Caco-2 (cell line): ENCODE results near the gene SLC1A1. TPM values are rescaled to one million over a fixed set of nuclear protein-coding genes. Genes with fewer than 3 reads are reported as not detected.

ENCODE experiments used
- BruUV-seq: library from RNA; stranded (reverse); fragments of 400-500 nt; replicated peaks from 2 replicates; lab custom pipeline; 2021; lab: Mats Ljungman, UMichigan
- CTCF ChIA-PET: fragments of 300-600 bp; sonication (Branson Sonifier 250); formaldehyde crosslinking; loops from one replicate; lab custom pipeline; 2022; ENCODE audit warnings: antibody characterized with exemption; lab: Charles Lee
- POLR2A ChIA-PET: fragments of 300-600 bp; sonication (Branson Sonifier 250); formaldehyde crosslinking; loops from one replicate; lab custom pipeline; 2022; ENCODE audit warnings: antibody characterized with exemption; lab: Charles Lee
- DNase-seq, 2 experiments: peaks; one replicate each; pipeline versions ENCODE4 v3.0.0 to v3.0.0-alpha.2; 2020 to 2022
- H3K27me3 ChIP-seq: replicated peaks from 2 replicates; pipeline ENCODE4 v1.6.0; 2011; ENCODE audit warnings: low read length; ENCODE audit not compliant: control insufficient read depth, insufficient read depth
- H3K36me3 ChIP-seq: 2 replicates; pipeline ENCODE4 v1.5.1; 2011; ENCODE audit warnings: low read length; ENCODE audit not compliant: control insufficient read depth, insufficient read depth
- H3K4me1 ChIP-seq: fragments of 250-450 bp; sonication (Bioruptor Pico); 2 replicates; pipeline ENCODE4 v1.5.1; 2020; ENCODE audit warnings: mild to moderate bottlenecking
- H3K4me3 ChIP-seq: 2 replicates; pipeline ENCODE4 v1.5.1; 2011; ENCODE audit warnings: low read depth, mild to moderate bottlenecking, control low read depth, low read length
- H3K9me3 ChIP-seq: fragments of 250-450 bp; sonication (Bioruptor Pico); 2 replicates; pipeline ENCODE4 v1.5.1; 2020; ENCODE audit warnings: mild to moderate bottlenecking, moderate library complexity
- H3K27ac Mint-ChIP-seq: one replicate; pipeline ENCODE4 v1.8.0; 2022; ENCODE audit warnings: mixed read lengths; ENCODE audit not compliant: unreplicated experiment
- H3K27me3 Mint-ChIP-seq: one replicate; pipeline ENCODE4 v1.8.0; 2022; ENCODE audit warnings: mixed read lengths; ENCODE audit not compliant: insufficient read depth, unreplicated experiment
- H3K36me3 Mint-ChIP-seq: one replicate; pipeline ENCODE4 v1.8.0; 2022; ENCODE audit warnings: mild to moderate bottlenecking, mixed read lengths; ENCODE audit not compliant: insufficient read depth, unreplicated experiment
- H3K4me1 Mint-ChIP-seq: one replicate; pipeline ENCODE4 v1.8.0; 2022; ENCODE audit warnings: low read depth, mixed read lengths; ENCODE audit not compliant: unreplicated experiment
- H3K4me3 Mint-ChIP-seq: one replicate; pipeline ENCODE4 v1.8.0; 2022; ENCODE audit warnings: mild to moderate bottlenecking, moderate library complexity, mixed read lengths; ENCODE audit not compliant: unreplicated experiment
- H3K9me3 Mint-ChIP-seq: one replicate; pipeline ENCODE4 v1.8.0; 2022; ENCODE audit warnings: mixed read lengths; ENCODE audit not compliant: unreplicated experiment
- CTCF ChIP-seq, 2 experiments: fragments of 200-600 bp in 1 of 2; IDR thresholded peaks; 1 replicate in 1 of 2; 2 replicates in 1 of 2; pipeline versions ENCODE4 v1.5.1 to v1.8.0; 2011 to 2022; ENCODE audit warnings: antibody characterized with exemption in 1 of 2, control low read depth in 1 of 2, inconsistent platforms in 1 of 2, low read depth in 1 of 2, low read length in 1 of 2, mild to moderate bottlenecking in 1 of 2, moderate library complexity in 1 of 2; ENCODE audit not compliant: insufficient read depth in 1 of 2, severe bottlenecking in 1 of 2, unreplicated experiment in 1 of 2
- intact Hi-C: fragments of 100-400 bp; cut with micrococcal nuclease; formaldehyde crosslinking; loops from one replicate; pipeline ENCODE4 v1.10.0; 2022; ENCODE audit not compliant: unreplicated experiment
- total RNA-seq: library from RNA; stranded (reverse); gene quantifications from 2 replicates; pipeline ENCODE4 v1.2.3, GENCODE V29; 2022

The SLC1A1 gene
- total RNA-seq, 1 experiment from 2014 or later, result 53.1 TPM

GRCh38 chr9:4515958-4516375, 25.7 kb downstream of the SLC1A1 start:
- CTCF ChIA-PET, result no interaction called here

GRCh38 chr9:4517274-4517673, 27.0 kb downstream of the SLC1A1 start:
- Mint-ChIP-seq H3K4me3 (no peak overlapping the region), H3K27ac (peak overlapping the region; percentile 23), H3K4me1 (peaks cover 7% of the 10 kb centered on the region), H3K36me3 (peaks cover 19% of the 10 kb centered on the region), H3K9me3 (no peaks in the 10 kb centered on the region), H3K27me3 (no peaks in the 10 kb centered on the region)
- no peaks in the 10 kb centered on the region for H3K9me3 ChIP-seq
- no TSS peak for BruUV-seq
- no peaks in the 10 kb centered on the region for H3K4me1 ChIP-seq
- H3K36me3 ChIP-seq, result no peaks in the 10 kb centered on the region
- intact Hi-C loops, result no loop called here
- no peaks in the 10 kb centered on the region for H3K27me3 ChIP-seq
- TF ChIP-seq CTCF (IDR thresholded peaks at IDR 0.05; ENCODE audit: insufficient read depth in 1 of 2, low read depth in 1 of 2, low read length in 1 of 2, severe bottlenecking in 1 of 2, unreplicated experiment in 1 of 2), result no peak
- CTCF ChIA-PET, result no interaction called here
- POLR2A ChIA-PET, result no interaction called here
- no peak overlapping the region for H3K4me3 ChIP-seq
- DNase-seq, result no peak

More at GRCh38 chr9:4515958-4516375, 25.7 kb downstream of the SLC1A1 start:
- Histone ChIP-seq H3K4me3 (no peak overlapping the region), H3K9me3 (no peaks in the 10 kb centered on the region), H3K36me3 (no peaks in the 10 kb centered on the region), H3K27me3 (no peaks in the 10 kb centered on the region), H3K4me1 (peaks cover 6% of the 10 kb centered on the region)
- H3K4me3 Mint-ChIP-seq, result no peak overlapping the region
- no peak for TF ChIP-seq CTCF (IDR thresholded peaks at IDR 0.05; ENCODE audit: insufficient read depth in 1 of 2, low read depth in 1 of 2, low read length in 1 of 2, severe bottlenecking in 1 of 2, unreplicated experiment in 1 of 2)
- DNase-seq, result no peak
- H3K27me3 Mint-ChIP-seq, result no peaks in the 10 kb centered on the region
- H3K27ac Mint-ChIP-seq, result no peak overlapping the region
- peaks cover 7% of the 10 kb centered on the region for H3K4me1 Mint-ChIP-seq
- POLR2A ChIA-PET, result no interaction called here
- no TSS peak for BruUV-seq
- peaks cover 20% of the 10 kb centered on the region for H3K36me3 Mint-ChIP-seq
- no peaks in the 10 kb centered on the region for H3K9me3 Mint-ChIP-seq
- intact Hi-C loops, result no loop called here

- no peaks in the 10 kb centered on the region for H3K36me3 ChIP-seq
- no peaks in the 10 kb centered on the region for H3K9me3 ChIP-seq
- Mint-ChIP-seq H3K4me1 (peaks cover under 1% of the 10 kb centered on the region), H3K9me3 (no peaks in the 10 kb centered on the region), H3K27ac (no peak overlapping the region), H3K27me3 (no peaks in the 10 kb centered on the region), H3K4me3 (no peak overlapping the region), H3K36me3 (peaks cover 5% of the 10 kb centered on the region)
- H3K4me3 ChIP-seq, result no peak overlapping the region
- intact Hi-C loops, result no loop called here
- H3K27me3 ChIP-seq, result no peaks in the 10 kb centered on the region
- no peak for TF ChIP-seq CTCF (IDR thresholded peaks at IDR 0.05; ENCODE audit: insufficient read depth in 1 of 2, low read depth in 1 of 2, low read length in 1 of 2, severe bottlenecking in 1 of 2, unreplicated experiment in 1 of 2)
- DNase-seq, result no peak
- BruUV-seq, result no TSS peak
- ChIA-PET CTCF (no interaction called here), POLR2A (no interaction called here)
- H3K4me1 ChIP-seq, result no peaks in the 10 kb centered on the region
Observed at GRCh38 chr9:4519604-4520003, 29.3 kb downstream of the SLC1A1 start.
